ENCODE results near the gene MIPEP.

Gene MIPEP

GRCh38 chr13:23866420-23867026 lies 22.7 kb downstream of the MIPEP start:
- Mint-ChIP-seq H3K9me3 (no peaks in the 10 kb centered on the region), H3K27ac (no peak overlapping the region)
- no peak for DNase-seq

GRCh38 chr13:23865906-23866305 lies 23.3 kb downstream of the MIPEP start:
- Mint-ChIP-seq H3K36me3 (ENCODE audit: low read depth) (peaks cover 4% of the 10 kb centered on the region), H3K27me3 (ENCODE audit: low read depth, poor library complexity) (no peaks in the 10 kb centered on the region), H3K4me1 (peaks cover 6% of the 10 kb centered on the region), H3K27ac (no peak overlapping the region), H3K4me3 (no peak overlapping the region), H3K9me3 (no peaks in the 10 kb centered on the region)
- no peak for DNase-seq
- TF ChIP-seq CTCF (IDR thresholded peaks at IDR 0.05): no peak

More at GRCh38 chr13:23866420-23867026, 22.7 kb downstream of the MIPEP start:
- TF ChIP-seq CTCF (IDR thresholded peaks at IDR 0.05): no peak
- Mint-ChIP-seq H3K27me3 (ENCODE audit: low read depth, poor library complexity) (no peaks in the 10 kb centered on the region), H3K4me1 (peaks cover 8% of the 10 kb centered on the region), H3K36me3 (ENCODE audit: low read depth) (peaks cover 4% of the 10 kb centered on the region), H3K4me3 (no peak overlapping the region)

GRCh38 chr13:23865026-23865425 lies 24.2 kb downstream of the MIPEP start:
- no peaks in the 10 kb centered on the region for H3K27me3 Mint-ChIP-seq (ENCODE audit: low read depth, poor library complexity)
- H3K4me3 Mint-ChIP-seq: no peak overlapping the region
- no peak for DNase-seq
- no peak for TF ChIP-seq CTCF (IDR thresholded peaks at IDR 0.05)
- peaks cover 14% of the 10 kb centered on the region for H3K4me1 Mint-ChIP-seq
- no peak overlapping the region for H3K27ac Mint-ChIP-seq
- H3K9me3 Mint-ChIP-seq: no peaks in the 10 kb centered on the region
- peaks cover 13% of the 10 kb centered on the region for H3K36me3 Mint-ChIP-seq (ENCODE audit: low read depth)

GRCh38 chr13:23861310-23861709 lies 27.9 kb downstream of the MIPEP start:
- Mint-ChIP-seq H3K4me3 (no peak overlapping the region), H3K4me1 (peaks cover 19% of the 10 kb centered on the region), H3K9me3 (no peaks in the 10 kb centered on the region), H3K36me3 (ENCODE audit: low read depth) (peaks cover 29% of the 10 kb centered on the region), H3K27ac (no peak overlapping the region), H3K27me3 (ENCODE audit: low read depth, poor library complexity) (no peaks in the 10 kb centered on the region)
- no peak for DNase-seq
- TF ChIP-seq CTCF (IDR thresholded peaks at IDR 0.05): no peak

- Mint-ChIP-seq H3K9me3 (no peaks in the 10 kb centered on the region), H3K4me3 (no peak overlapping the region), H3K27ac (no peak overlapping the region), H3K36me3 (ENCODE audit: low read depth) (peaks cover 37% of the 10 kb centered on the region), H3K4me1 (peaks cover 29% of the 10 kb centered on the region), H3K27me3 (ENCODE audit: low read depth, poor library complexity) (no peaks in the 10 kb centered on the region)
- DNase-seq: no peak
- no peak for TF ChIP-seq CTCF (IDR thresholded peaks at IDR 0.05)
Measured at GRCh38 chr13:23859904-23860303, 29.3 kb downstream of the MIPEP start.

- H3K36me3 Mint-ChIP-seq (ENCODE audit: low read depth): peaks cover 39% of the 10 kb centered on the region
- no peak overlapping the region for H3K27ac Mint-ChIP-seq
- H3K27me3 Mint-ChIP-seq (ENCODE audit: low read depth, poor library complexity): no peaks in the 10 kb centered on the region
- DNase-seq: no peak
- H3K9me3 Mint-ChIP-seq: no peaks in the 10 kb centered on the region
- H3K4me3 Mint-ChIP-seq: no peak overlapping the region
- TF ChIP-seq CTCF (IDR thresholded peaks at IDR 0.05): no peak
- peaks cover 29% of the 10 kb centered on the region for H3K4me1 Mint-ChIP-seq
Measured at GRCh38 chr13:23859455-23859854, 29.7 kb downstream of the MIPEP start.

Data from nephron progenitor cell (in vitro differentiated cells).